DMS153 treated with DMSO at 0.1 percent for 48 hours (cell line): ENCODE results near the gene ANKK1.

Source experiments
- DNase-seq: peaks from one replicate; lab custom pipeline; 2025; ENCODE audit not compliant: unreplicated experiment; lab: John Stamatoyannopoulos, UW

ANKK1 gene

DNA sequence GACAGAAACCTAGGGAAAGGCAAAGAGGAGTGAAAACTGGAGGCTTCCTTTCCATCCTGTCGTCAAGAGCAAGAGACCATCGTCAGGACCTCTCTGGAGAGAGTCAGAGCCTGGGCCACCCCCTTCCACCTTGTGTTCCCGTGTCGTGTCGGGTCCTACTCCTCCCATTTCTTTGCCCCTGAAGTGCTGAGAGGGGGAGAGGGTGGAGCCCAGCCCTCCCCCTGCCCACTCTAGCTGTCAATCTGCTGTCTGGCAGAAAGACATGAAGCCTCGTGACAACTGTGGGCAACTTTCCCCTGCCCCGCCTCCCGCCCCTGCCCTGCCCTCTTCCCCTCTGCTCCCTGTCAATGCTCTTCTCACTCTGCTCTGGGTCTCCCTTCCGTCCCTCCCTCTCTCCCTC is 20.6 kb downstream of the ANKK1 start:
- no peak for DNase-seq

DNA sequence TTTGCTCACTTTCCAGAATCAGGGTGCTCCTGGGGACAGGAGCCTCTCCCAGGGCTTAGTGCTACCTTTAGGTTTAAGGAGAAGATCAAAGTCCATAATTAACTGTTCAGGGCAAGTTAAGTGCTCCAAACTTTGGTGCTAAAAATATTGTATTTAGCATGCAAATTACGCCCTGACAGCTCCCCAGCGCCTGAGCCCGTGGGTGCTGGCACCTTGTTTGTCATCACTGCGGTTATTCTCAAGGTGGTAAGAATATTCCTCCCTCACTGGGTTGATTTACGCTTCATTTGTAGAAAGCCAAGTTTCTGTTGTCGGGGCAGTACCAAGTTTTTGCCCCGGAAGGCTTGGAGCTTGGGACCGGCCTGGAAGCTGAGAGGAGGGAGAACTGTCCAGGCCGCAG is 21.3 kb downstream of the ANKK1 start:
- DNase-seq = no peak

DNA sequence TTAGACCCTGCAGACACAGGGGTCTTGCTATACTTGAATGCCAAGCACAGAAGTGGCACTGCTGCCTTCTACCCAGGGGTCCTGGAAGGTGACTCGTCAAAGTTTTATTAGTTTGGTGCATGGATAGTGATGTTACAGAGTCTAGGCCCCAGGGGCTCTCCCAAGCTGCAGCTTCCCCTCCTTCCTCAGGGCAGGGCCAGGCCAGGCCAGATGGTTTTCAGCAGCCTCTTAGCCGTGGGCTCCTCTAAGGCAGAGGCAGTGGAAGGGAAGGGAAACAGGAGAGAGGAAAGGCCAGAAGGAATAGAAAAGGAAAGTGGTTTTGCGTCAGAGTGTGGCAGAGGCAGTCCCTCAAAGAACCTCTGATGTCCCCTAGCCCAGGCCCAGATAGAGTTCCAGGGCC is 21.9 kb downstream of the ANKK1 start:
- DNase-seq = no peak

DNA sequence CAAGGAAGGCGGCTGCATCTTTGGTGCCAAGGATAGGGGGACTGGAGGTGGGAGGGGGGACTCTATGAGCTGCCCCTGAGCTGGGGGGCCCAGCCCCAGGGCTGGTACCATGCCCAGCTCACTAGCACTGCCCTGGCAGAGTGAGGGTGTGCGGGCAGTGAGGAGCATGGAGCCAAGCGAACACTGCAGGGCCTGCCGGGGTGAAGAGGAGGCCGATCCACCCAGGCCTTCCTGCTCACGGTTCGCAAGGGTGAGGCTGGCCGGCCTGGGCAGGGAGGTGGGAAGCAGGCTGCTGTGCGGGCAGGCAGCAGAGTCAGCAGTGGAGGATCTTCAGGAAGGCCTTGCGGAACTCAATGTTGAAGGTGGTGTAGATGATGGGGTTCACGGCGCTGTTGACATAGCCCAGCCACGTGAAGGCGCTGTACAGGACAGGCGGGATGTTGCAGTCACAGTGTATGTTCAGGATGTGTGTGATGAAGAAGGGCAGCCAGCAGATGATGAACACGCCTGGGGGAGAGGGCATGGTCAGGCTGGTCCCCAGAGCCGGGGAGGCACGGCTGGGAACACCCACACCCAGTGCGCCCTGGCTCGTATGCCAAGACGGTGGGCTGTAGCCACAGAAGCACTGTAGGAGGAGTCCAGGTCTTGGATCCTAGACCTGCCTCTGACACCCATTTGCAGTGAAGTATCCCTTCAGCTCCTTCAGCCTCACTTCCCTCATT is 23.0 kb downstream of the ANKK1 start:
- no peak for DNase-seq

DNA sequence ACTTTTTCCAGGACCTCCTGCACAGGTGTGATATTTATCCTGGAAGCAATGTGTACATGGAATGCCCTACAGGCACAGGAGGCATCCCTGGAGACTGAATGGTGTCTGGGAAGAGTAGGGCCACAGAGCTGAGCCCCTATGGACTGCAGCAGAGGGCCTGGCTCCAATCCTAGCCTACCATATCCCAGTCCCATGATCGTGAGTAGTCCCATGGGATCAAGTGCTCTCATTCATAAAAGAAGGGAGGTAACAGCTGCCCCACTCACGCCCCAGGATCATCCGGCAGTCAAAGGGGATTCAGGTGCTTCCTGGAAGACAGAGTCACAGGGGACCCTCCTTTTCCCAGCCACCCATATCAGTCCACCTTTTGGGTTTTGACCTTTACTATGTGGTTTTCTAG is 24.0 kb downstream of the ANKK1 start:
- peak; percentile 26 for DNase-seq

DNA sequence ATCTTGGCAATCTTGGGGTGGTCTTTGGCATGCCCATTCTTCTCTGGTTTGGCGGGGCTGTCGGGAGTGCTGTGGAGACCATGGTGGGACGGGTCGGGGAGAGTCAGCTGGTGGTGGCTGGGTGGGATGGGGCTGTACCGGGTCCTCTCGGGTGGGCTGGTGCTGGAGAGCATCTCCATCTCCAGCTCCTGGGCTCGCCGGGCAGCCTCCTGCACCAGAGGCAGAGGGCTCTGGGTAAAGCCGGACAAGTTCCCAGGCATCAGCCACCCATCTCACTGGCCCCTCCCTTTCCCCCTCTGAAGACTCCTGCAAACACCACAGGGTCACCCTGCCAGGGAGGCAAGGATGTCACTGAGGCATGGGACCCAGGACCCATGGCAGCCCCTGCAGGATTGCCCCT is 25.1 kb downstream of the ANKK1 start:
- no peak for DNase-seq

DNA sequence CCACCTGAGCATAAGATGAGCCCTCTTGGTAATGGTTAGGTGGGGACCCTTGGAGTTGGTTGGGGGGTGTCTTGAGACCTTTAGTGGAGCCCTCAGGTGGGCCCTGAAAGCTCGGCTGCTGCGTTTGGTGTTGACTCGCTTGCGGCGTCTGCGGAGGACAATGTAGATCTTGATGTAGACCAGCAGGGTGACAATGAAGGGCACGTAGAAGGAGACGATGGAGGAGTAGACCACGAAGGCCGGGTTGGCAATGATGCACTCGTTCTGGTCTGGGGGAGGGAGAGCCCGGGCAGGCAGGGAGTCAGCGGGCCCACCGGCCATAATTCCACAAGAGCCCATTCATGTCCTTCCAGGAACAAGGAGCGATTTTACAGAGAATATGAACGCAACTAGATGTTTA is 27.8 kb downstream of the ANKK1 start:
- no peak for DNase-seq

DNA sequence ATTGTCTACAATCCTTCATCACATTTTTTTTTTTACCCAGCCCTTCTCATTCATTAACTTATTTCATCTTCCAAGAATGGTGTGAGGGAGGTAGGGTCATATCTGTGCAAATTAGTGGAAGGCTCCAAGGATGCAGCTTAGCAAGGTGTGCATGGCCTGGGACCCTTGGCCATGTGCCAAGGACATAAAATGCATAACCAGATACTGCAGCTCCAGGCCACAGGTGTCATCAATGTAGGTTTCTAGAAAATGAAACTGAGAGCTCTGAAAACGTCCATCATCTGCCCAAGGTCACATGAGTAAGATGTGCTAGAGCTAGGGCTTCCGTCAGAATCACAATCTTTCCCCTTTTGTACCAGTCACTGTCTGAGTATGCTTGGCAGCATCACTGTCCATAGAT is 29.8 kb downstream of the ANKK1 start:
- peak; percentile 22 for DNase-seq

DNA sequence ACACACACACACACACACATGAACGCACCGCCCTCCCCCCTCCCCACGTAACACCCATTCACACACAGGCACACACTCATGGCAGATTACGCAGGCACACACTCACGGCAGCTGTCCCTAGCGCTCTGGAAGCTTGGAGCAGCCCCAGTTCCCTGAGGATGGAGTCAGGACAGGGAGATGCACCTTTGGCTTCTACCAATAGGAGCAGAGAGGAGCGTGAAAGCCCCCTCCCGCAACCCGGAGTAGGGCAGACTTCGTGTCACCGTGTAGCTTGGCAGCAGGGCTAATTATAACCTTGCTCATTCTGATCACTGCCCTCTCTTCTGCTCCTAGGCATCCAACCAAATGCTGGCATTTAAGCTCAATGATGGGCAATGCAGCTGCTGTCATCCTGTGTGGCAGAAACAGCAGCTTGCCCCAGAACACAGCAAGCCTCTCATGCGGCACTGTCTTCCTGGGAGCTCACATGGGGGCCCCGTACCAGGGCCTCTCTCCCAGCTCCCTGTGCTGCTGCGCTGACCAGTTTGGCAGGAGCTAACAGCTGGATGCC is 31.9 kb downstream of the ANKK1 start:
- no peak for DNase-seq

DNA sequence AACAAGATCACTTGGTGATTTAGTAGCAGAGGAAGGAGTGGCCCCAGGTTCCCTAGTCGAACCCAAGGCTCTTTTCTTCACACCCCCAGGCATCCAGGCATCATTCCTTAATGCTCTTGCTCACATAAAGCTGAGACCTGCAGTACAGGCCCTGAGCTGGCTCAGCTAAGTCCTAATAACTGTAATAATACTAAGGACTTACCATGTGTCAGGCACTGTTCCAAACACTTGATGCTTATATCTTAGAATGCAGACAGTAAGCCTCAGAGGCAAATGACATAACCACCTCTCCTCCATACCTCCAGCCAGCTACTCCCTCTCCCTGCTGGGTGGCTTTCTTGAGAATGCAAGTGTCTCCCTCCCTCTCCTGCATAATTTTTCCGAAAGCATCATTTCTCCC is 33.2 kb downstream of the ANKK1 start:
- no peak for DNase-seq

DNA sequence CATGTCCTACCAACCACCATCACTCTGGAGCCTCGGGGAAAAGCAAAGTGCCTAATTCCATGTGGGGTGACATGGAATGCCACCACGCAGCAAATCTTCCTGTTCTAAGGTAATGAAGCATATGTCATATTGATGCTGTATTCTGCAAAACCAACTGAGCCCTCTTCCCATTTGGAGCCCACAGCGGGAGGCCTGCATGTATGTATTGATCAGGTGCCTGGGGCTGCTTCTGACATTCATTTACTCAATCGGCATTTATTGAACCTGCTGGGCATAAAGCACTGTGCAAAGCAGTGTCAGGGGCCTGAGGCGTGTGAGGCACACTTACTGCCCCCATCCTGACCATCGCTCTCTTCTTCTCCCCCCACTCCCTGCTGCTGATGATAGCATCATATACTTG is 39.1 kb downstream of the ANKK1 start:
- no peak for DNase-seq

DNA sequence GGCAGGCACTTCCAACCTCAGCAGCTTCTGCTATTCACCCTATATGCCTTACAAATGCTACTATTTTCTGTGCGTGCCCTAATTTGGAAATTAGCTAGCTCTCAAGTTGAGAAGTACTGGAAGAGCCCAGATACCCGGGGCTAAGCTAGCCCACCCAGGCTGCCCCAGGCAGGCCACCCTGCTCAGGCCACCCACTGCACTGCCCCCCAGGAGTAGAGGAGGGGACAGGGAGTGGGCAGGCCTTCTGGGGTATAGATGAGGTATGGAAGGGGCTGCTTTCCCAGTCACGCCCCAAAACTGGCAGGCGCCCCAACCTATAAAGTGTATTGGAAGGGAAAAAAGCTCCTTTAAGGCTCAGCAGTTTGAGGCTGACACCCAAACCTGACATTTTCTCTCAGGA is 44.2 kb downstream of the ANKK1 start:
- no peak for DNase-seq

DNA sequence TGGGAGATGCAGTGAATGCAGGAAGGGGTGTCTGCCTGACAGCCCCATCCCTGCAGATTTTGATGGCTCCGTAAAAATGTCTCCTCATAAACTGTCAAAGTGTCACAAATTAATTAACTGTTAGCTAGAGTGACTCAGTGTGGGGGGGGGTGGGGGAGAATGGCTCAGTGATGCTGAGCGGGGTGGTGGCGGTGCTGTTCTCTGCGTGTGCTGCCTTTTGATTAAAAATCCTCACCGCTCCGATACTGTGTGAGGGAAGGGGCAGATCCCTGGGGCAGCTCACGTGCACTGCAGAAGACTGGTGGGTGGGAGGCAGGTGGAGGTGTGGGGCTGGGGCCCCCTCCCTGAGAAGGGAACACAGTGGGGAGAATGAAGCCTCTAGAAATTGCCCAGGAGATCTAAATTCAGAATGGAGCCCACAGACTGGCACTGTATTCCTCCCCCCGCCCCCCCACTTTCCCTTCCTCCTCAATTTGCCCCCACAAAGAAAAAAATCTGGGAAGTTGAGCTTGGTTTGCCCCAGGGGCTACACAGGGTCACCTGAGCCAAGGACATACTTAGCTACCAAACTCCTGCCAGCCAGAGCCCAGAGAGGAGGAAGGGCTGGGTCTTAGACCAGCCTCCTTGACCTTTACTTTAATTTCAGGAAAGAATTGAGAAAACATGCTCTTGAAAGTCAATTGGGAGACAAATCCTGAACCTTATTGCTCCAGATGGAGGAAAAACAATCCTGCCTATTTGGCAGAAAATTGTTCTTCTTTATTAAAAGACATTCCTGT is 47.8 kb downstream of the ANKK1 start:
- DNase-seq = no peak

DNA sequence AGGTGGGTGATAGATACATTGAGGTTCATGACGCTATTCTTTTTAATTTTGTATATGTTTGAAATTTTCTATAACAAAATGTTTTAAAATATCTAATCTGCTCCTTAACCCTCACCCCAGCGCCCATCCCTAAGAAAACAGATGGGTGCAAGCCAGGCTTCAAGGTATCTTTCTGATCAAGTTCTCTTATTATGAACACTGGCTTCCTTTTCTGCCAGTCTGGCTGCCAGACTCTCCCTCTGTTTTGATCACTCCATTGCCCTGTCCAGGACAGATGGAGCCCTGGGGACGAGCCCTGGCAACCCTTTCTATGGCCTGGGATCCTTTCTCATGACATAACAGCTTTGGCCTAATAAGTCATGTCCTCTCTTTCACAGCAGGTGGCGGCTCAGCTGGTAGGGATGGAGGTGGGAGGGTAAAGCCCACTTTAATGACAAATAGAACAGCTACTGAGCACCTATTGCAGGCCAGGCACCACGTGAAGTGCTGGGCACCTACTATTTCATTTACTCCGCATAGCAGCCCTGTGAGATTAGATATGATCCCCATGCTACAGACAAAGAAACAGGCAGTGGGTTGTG is 49.2 kb downstream of the ANKK1 start:
- no peak for DNase-seq

DNA sequence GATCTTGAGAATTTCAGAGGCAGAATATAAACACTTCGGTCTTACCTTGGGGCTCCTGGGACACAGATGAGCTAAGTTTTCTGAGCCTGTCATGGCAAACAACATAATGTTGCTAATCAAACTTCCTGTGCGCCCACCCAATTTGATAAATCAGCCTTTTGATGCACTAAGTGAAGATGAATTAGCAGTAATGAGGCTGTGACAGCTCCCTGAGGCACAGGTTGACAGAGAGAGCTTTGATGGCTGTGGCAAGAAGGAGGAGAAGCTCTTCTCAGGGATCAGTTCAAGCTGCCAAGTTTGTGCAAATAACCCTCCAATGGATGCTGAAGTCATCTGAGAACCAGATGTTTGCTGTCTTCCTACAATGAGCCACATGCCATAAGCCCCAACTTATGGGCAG is 53.2 kb downstream of the ANKK1 start:
- DNase-seq = no peak

DNA sequence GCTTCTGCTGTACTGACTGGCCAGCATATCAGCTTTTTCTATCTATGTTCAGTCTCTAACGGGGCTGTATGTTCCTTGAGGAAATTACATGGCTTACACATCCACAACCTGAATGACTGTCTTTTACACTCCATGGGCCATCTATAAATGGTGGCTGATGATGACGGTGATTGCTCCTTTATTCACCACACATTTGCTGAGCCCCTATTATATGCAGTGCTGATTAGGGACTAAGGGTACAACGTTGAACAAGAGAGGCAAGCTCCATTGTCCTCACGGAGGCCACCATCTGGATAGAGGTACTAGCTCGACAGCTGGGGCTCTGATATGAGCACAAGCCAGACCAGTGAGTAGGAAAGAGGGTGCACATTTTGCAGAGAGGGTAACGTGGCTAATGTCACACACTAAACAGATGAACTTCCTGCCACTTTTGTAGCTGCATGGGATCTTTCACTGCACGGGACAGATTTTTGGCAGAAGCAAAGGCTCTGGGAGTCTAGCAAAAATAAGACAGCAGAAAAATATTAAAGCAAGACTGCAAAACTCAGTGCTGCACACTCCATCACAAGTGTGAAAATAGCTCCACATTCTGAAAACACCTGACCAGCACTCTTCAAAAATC is 57.0 kb downstream of the ANKK1 start:
- DNase-seq = no peak

DNA sequence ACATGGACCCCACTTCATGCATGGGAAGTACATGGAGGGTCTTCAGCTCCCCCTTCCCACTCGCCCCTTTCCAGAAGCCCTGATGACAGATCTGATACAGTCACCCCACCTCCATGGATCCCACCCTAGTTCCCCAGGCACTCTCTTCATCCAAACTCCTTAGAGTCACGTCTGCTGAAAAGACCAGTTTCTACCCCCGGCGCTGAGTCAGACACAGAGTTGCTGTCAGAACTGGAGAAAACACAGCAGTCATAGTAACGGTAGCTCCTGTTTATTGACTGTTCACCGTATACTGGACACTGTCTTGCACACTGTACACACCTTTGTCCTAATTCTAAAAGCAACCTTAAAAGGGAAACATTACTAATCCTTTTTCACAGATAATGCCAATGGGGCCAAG is 58.5 kb downstream of the ANKK1 start:
- DNase-seq = no peak

DNA sequence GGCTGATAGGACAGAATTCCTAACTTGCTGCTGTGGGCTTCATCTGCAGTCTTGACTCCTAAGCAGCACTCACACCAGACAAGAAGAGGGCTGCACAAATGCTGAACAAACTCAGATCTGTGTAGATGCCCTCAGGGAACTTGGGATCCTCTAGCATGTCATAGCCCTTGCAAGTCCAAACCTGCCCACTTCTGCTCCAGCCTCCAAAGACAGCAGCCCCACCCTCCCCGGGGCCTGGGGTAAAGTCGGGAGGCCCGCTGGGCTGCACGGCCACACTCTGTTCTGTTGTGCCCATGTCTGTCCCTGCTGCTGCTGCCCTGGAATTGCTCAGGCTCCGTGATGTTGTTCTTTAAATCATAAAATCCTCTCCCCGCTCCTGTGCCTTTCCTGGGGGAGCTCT is 59.4 kb downstream of the ANKK1 start:
- DNase-seq = no peak

DNA sequence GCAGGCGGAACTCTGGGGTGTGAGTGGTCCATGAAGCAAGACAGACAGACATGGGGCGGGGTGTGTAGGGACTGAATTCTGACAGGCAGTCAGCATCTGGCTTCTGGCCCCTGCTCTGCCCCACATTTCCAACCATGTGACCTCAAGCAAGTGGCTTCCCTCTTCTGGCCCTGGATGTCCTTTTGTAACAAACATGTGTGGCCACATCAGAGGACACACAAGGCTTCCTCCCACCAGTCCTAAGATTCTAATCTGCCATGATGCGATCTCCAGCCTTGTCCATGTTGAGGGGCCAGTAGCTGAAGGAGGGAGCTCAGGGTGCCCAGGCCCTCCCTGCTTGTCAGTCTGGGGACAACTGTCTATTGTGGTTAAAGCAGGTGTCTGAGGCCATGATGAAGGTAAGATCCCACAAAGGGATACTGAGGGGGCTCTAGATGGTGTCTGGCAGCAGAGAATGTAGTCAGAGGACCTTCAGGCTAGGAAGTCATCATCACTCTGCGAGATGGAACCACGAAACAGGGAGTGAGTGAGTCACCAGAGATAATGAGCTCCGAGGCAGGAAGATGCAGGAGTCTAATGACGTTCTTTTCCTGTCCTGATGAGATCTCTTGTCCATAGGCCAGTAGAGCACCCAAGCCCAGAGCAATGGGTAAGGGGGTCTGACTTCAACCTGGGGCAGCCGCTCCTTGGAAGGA is 60.2 kb downstream of the ANKK1 start:
- no peak for DNase-seq

DNA sequence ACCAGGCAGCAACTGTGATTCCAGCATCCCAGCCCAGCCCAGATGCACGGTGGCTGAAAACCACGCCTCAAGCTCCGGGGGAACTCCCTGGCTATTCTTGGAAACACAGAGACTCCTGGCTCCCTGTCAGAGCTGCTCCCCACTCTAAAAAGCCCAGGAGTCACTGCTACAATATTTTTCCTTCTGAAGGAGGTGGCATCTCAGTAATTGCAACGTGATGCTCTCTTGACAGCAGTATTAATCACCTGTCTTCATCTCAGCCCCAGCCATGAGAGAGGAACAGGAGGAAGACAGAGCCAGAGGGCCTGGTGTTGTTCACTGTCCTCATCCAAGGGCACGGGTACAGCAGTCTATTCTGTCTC is 60.7 kb downstream of the ANKK1 start:
- DNase-seq = no peak

DNA sequence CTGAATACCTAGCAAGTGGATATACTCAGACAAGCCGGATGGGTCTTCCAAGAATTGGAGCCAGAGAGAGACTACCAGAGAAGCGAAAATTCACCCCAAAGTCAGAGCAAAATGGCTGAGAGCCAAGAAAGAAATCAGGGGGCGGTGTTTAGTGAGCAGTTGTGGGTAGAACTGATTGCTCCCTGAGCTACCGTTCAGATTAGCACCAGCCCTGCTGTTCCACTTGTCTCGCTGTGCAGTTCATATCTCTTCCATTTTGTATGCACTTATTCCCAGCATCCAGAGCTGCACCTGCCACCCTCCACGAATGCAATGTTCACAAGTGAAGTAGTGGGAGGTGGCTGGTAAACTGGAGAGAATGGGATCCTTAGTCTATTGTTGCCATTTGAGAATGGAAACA is 62.2 kb downstream of the ANKK1 start:
- DNase-seq = no peak
